Testis (tissue), 2 donors: ENCODE measurements around the gene CREB3.

ENCODE experiments used
- POLR2A ChIP-seq: fragments of 450-650 bp; IDR thresholded peaks from one replicate; pipeline ENCODE4 v1.6.1; 2017; ENCODE audit warnings: antibody characterized with exemption, mild to moderate bottlenecking, moderate library complexity
- TF ChIP-seq, protein P1 (sequence below), 3 experiments: fragments of 450-650 bp in 2 of 3; fragments of 200-600 bp in 1 of 3; sonication (generic) in 1 of 3; IDR thresholded peaks; one replicate each; pipeline ENCODE4 v1.5.1; 2016 to 2019; ENCODE audit warnings: antibody characterized with exemption in 3 of 3, mild to moderate bottlenecking in 2 of 3, moderate library complexity in 1 of 3

DNA sequence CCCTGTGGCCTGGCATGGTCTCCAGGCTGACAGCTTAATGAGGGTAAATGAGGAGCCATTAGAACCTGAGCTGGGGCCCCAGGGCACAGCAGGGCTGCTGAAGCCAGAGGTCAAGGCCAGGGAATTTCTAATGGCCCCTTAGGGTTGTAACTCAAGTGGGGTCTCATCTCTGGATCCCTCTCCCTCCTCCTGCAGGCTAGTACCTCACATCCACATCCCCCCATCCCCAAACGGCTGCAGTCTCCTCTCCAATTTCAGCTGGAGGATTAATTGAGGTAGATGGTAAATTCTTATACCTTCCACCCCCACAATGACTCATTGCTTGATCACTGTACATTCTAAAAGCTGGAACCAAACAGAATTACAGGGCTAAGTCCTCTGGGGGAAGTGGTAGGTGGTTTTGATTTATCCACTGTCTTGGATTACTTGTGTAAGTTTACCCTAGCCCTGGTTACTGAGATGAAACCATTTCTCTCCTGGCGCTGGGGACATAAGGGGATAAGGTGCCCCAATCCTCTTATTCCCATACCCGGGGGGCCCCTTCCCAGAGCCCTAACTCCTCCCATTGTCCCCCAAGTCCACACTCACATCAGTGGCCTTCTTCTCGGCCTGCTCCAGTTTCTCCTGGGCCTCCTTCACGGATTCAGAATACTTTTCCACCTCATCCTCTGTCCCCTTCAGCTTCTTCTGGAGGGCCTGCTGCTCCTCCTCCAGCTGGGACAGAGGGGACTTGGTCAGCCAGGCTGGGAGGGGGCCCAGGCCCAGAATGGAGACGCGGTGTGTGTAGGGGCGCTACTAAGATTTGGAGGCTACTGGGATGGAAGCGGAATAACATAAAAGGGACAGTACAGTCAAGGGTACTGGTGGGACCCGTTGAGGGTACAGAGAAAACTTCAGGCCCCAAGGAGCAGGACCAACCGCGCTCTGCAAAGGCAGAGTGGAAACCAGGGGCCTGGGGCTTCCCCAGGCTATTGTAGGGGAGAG is 43.6 kb upstream of the CREB3 start:
- TF ChIP-seq, protein P1, sequence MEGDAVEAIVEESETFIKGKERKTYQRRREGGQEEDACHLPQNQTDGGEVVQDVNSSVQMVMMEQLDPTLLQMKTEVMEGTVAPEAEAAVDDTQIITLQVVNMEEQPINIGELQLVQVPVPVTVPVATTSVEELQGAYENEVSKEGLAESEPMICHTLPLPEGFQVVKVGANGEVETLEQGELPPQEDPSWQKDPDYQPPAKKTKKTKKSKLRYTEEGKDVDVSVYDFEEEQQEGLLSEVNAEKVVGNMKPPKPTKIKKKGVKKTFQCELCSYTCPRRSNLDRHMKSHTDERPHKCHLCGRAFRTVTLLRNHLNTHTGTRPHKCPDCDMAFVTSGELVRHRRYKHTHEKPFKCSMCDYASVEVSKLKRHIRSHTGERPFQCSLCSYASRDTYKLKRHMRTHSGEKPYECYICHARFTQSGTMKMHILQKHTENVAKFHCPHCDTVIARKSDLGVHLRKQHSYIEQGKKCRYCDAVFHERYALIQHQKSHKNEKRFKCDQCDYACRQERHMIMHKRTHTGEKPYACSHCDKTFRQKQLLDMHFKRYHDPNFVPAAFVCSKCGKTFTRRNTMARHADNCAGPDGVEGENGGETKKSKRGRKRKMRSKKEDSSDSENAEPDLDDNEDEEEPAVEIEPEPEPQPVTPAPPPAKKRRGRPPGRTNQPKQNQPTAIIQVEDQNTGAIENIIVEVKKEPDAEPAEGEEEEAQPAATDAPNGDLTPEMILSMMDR (IDR thresholded peaks at IDR 0.05): no peak
- no peak for TF ChIP-seq POLR2A
